GM23248 (cell line): Measurements from ENCODE around the gene PLCB4.

Experiments used
- EZH2 ChIP-seq: fragments of 200-600 bp; sonication (generic); IDR thresholded peaks from 2 replicates; pipeline ENCODE4 v1.6.1; 2018; ENCODE audit warnings: antibody characterized with exemption, mild to moderate bottlenecking; ENCODE audit not compliant: insufficient read depth, poor library complexity, severe bottlenecking
- EZH2phosphoT487 ChIP-seq: fragments of 200-600 bp; sonication (generic); IDR thresholded peaks from 2 replicates; pipeline ENCODE4 v1.6.1; 2018; ENCODE audit warnings: antibody characterized with exemption, moderate library complexity, mild to moderate bottlenecking, low read depth; ENCODE audit not compliant: insufficient read depth

- TF ChIP-seq EZH2 (no peak), EZH2phosphoT487 (no peak)
These were observed 192.9 kb downstream of the PLCB4 start for GRCh38 chr20:9261781-9262180.
